Liver (tissue), 3 donors: ENCODE measurements around the gene LMX1B.

ENCODE experiments used
- ATF3 ChIP-seq: IDR thresholded peaks from 2 replicates; pipeline ENCODE4 v1.6.1; 2016; ENCODE audit warnings: antibody characterized with exemption
- CTCF ChIP-seq: fragments of 150-350 bp; IDR thresholded peaks from 2 replicates; pipeline ENCODE4 v1.5.1; 2017; ENCODE audit warnings: improper control_type of control experiment, low read depth, low read length; ENCODE audit not compliant: missing input control
- EGR1 ChIP-seq, 2 donors: IDR thresholded peaks; 2 replicates each; pipeline ENCODE4 v1.6.1; 2016 to 2018; ENCODE audit warnings: antibody characterized with exemption in 2 of 2, low read depth in 2 of 2
- FOXA2 ChIP-seq: IDR thresholded peaks from 2 replicates; pipeline ENCODE4 v1.6.1; 2016; ENCODE audit warnings: antibody characterized with exemption
- GABPA ChIP-seq, 2 donors: IDR thresholded peaks in 1 of 2; conservative IDR thresholded peaks in 1 of 2; 2 replicates each; pipeline ENCODE4 v1.6.1; 2016; ENCODE audit warnings: antibody characterized with exemption in 2 of 2, mild to moderate bottlenecking in 1 of 2, moderate library complexity in 1 of 2
- JUND ChIP-seq, 2 donors: IDR thresholded peaks; 2 replicates each; pipeline ENCODE4 v1.6.1; 2016; ENCODE audit warnings: antibody characterized with exemption in 2 of 2
- MAX ChIP-seq: IDR thresholded peaks from 2 replicates; pipeline ENCODE4 v1.6.1; 2016; ENCODE audit warnings: antibody characterized with exemption
- RAD21 ChIP-seq, 2 donors: IDR thresholded peaks; 2 replicates each; pipeline ENCODE4 v1.6.1; 2016; ENCODE audit warnings: antibody characterized with exemption in 2 of 2, mild to moderate bottlenecking in 2 of 2
- REST ChIP-seq: IDR thresholded peaks from 2 replicates; pipeline ENCODE4 v1.6.1; 2016; ENCODE audit warnings: antibody characterized with exemption, mild to moderate bottlenecking
- RXRA ChIP-seq, 2 donors: IDR thresholded peaks; 2 replicates each; pipeline ENCODE4 v1.6.1; 2017 to 2018; ENCODE audit warnings: antibody characterized with exemption in 2 of 2, mild to moderate bottlenecking in 1 of 2
- SP1 ChIP-seq: IDR thresholded peaks from 2 replicates; pipeline ENCODE4 v1.6.1; 2018; ENCODE audit warnings: antibody characterized with exemption, mild to moderate bottlenecking
- TAF1 ChIP-seq: conservative IDR thresholded peaks from 2 replicates; pipeline ENCODE4 v1.6.1; 2016; ENCODE audit warnings: antibody characterized with exemption, mild to moderate bottlenecking
- YY1 ChIP-seq: IDR thresholded peaks from 2 replicates; pipeline ENCODE4 v1.6.1; 2016; ENCODE audit warnings: antibody characterized with exemption, mild to moderate bottlenecking
- ZBTB33 ChIP-seq: IDR thresholded peaks from 2 replicates; pipeline ENCODE4 v1.6.1; 2016; ENCODE audit warnings: antibody characterized with exemption
- donor health status: healthy.
- donor health status: healthy.

GRCh38 chr9:126628969-126629674 is 15.4 kb downstream of the LMX1B start:
- no peak for TF ChIP-seq CTCF
- no peak for TF ChIP-seq SP1
- no peak for TF ChIP-seq YY1
- TF ChIP-seq MAX, result no peak
- no peak for TF ChIP-seq ATF3
- TF ChIP-seq ZBTB33, result no peak
- no peak for TF ChIP-seq FOXA2
- TF ChIP-seq REST, result no peak
- TF ChIP-seq RAD21 (IDR thresholded peaks at IDR 0.05), result no peak
- no peak for TF ChIP-seq EGR1 (IDR thresholded peaks at IDR 0.05; ENCODE audit: low read depth in 2 of 2)
- no peak for TF ChIP-seq RXRA (IDR thresholded peaks at IDR 0.05)
- no peak for TF ChIP-seq TAF1
- TF ChIP-seq JUND (IDR thresholded peaks at IDR 0.05), result no peak
- no peak for TF ChIP-seq GABPA (IDR thresholded peaks at IDR 0.05 in 1 of 2, conservative IDR thresholded peaks at IDR 0.05 in 1 of 2)
